ENCODE measurements around the gene AHCY.

DNA sequence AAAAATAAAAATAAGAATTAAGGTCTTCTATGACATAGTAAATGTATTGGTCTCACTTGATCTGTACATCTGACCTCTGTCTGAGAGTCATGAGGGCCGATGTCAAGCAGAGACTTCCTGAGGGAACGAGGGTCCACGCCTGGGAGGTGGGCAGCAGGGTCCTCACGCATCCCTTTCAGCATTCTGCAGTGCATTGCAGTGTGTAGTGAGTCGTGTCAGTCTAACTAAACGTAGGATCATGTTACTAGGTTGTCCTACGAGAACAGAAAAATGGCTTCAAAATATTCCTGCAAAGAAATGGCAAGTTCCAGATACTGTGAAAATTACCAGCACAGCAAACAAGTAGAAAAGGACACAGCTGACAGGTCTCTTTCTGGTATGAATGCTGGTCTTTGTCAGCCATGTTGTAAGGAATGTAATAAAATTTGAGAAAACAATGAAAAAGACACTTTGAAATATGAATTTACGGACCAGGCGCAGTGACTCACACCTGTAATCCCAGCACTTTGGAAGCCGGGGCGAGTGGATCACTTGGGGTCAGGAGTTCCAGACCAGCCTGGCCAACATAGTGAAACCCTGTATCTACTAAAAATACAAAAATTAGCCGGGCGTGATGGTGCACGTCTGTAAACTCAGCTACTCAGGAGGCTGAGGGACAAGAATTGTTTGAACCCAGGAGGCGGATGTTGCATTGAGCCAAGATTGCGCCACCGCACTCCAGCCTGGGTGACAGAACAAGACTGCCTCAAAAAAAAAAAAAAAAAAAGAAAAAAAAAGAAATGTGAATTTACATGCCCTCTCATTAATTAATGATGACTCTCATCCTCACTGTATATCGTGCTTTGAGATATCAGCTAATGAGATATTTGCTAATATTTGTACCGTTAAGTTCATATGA is 2.4 kb upstream of the AHCY start:
- TF ChIP-seq POLR2AphosphoS5 (IDR thresholded peaks at IDR 0.05) (peak; percentile 21), CTCF (IDR thresholded peaks at IDR 0.05) (no peak)

Data from prostate gland (tissue), 2 donors.